A673 (cell line): Measurements from ENCODE around the gene COG7. TPM values are rescaled to one million over a fixed set of nuclear protein-coding genes. Genes with fewer than 3 reads are reported as not detected.

Source experiments
- BruUV-seq: library from RNA; stranded (reverse); fragments of 400-500 nt; replicated peaks from 2 replicates; lab custom pipeline; 2021; lab: Mats Ljungman, UMichigan
- CTCF ChIA-PET: fragments of 300-600 bp; sonication (Branson Sonifier 250); formaldehyde crosslinking; loops from one replicate; lab custom pipeline; 2022; ENCODE audit warnings: antibody characterized with exemption; lab: Charles Lee
- POLR2A ChIA-PET: fragments of 300-600 bp; sonication (Branson Sonifier 250); formaldehyde crosslinking; loops from one replicate; lab custom pipeline; 2022; ENCODE audit warnings: antibody characterized with exemption; ENCODE audit not compliant: low non-redundant PET; lab: Charles Lee
- DNase-seq: peaks from one replicate; pipeline ENCODE4 v3.0.0-alpha.2; 2015; ENCODE audit warnings: low spot score
- H3K27ac ChIP-seq: fragments of 200-600 bp; sonication (generic); 2 replicates; pipeline ENCODE4 v1.5.1; 2016; ENCODE audit warnings: mixed run types, low read depth, mild to moderate bottlenecking, mixed read lengths, antibody characterized with exemption, low read length; ENCODE audit not compliant: poor library complexity, severe bottlenecking
- H3K27me3 ChIP-seq: fragments of 200-600 bp; sonication (generic); replicated peaks from 2 replicates; pipeline ENCODE4 v1.6.1; 2017; ENCODE audit warnings: mixed run types, low read depth, mild to moderate bottlenecking, mixed read lengths, antibody characterized with exemption, low read length; ENCODE audit not compliant: insufficient read depth, poor library complexity
- H3K36me3 ChIP-seq: fragments of 200-600 bp; sonication (generic); 2 replicates; pipeline ENCODE4 v1.6.1; 2016; ENCODE audit warnings: mixed run types, mild to moderate bottlenecking, mixed read lengths, antibody characterized with exemption, low read length; ENCODE audit not compliant: insufficient read depth, poor library complexity, severe bottlenecking
- H3K4me1 ChIP-seq: fragments of 200-600 bp; sonication (generic); 2 replicates; pipeline ENCODE4 v1.6.1; 2017; ENCODE audit warnings: mixed run types, mild to moderate bottlenecking, mixed read lengths, antibody characterized with exemption, low read length; ENCODE audit not compliant: insufficient read depth, poor library complexity, severe bottlenecking
- H3K4me3 ChIP-seq: fragments of 200-600 bp; sonication (generic); 2 replicates; pipeline ENCODE4 v1.5.1; 2016; ENCODE audit warnings: low read depth, mixed run types, mild to moderate bottlenecking, mixed read lengths, low read length; ENCODE audit not compliant: poor library complexity, severe bottlenecking
- H3K9me3 ChIP-seq: fragments of 200-600 bp; sonication (generic); 2 replicates; pipeline ENCODE4 v1.6.1; 2016; ENCODE audit warnings: mixed run types, low read depth, mild to moderate bottlenecking, mixed read lengths, antibody characterized with exemption, low read length; ENCODE audit not compliant: poor library complexity, severe bottlenecking
- EZH2 ChIP-seq: fragments of 200-600 bp; sonication (generic); IDR thresholded peaks from 2 replicates; pipeline ENCODE4 v1.6.1; 2017; ENCODE audit warnings: borderline replicate concordance, low read depth, mild to moderate bottlenecking, mixed read lengths, antibody characterized with exemption, low read length; ENCODE audit not compliant: poor library complexity, severe bottlenecking
- intact Hi-C: fragments of 100-400 bp; cut with micrococcal nuclease; formaldehyde crosslinking; loops from one replicate; pipeline ENCODE4 v1.10.0; 2022; ENCODE audit not compliant: unreplicated experiment
- total RNA-seq: library from RNA; stranded (reverse); gene quantifications from 2 replicates; pipeline ENCODE4 v1.2.3, GENCODE V29; 2021
- TF ChIP-seq, protein P1 (sequence below): fragments of 300-800, 200-600 bp; sonication (generic); conservative IDR thresholded peaks from 2 replicates; pipeline ENCODE4 v1.5.1; 2017; ENCODE audit warnings: low read depth, mild to moderate bottlenecking, antibody characterized with exemption, low read length, moderate library complexity, mixed read lengths

Gene COG7
- total RNA-seq, 1 experiment from 2014 or later, result 33.8 TPM

DNA sequence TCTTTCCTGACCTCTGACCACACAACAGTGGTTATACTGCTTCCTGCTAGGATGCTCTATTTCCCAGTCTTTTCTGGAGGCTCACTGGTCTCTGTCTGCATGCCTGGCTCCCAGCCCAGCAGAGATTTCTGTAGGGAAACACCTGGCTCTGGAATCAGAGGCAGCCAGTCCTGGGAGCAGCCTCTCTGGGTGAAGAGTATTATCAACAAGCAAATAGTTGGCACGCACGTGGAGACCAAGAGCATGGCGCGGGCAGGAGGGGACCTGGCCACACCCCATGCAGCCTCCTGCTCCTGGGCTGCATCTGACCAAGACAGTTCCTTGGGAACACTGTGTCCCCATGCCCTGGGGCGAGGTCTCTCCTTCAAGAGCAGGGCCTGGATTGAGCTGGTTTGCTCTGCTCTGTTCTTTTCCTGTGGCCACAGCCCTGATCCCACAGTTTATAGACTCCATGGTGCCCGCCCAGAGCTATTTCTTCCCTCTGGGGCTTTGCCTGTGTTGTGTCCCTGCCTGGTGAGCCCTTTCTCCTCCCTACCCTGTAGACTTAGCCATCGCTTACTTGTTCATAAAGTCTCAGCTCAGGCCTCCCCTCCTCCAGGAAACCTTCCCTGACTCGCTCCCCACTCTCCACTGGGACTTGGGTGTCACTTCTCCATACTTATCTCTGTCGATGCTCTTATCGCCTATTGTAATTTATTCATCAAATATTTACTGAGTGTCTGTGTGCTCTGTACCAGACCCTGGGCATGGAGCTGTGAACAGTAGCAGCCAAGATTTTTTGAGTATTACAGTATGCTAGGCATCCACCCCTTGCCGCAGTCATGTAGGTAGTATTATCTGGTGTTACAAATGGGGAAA lies 90.3 kb downstream of the COG7 start:
- Histone ChIP-seq H3K27ac (no peak overlapping the region), H3K27me3 (no peaks in the 10 kb centered on the region), H3K4me3 (no peak overlapping the region), H3K36me3 (no peaks in the 10 kb centered on the region), H3K4me1 (no peaks in the 10 kb centered on the region), H3K9me3 (no peaks in the 10 kb centered on the region)
- CTCF ChIA-PET, result no interaction called here
- intact Hi-C loops, result no loop called here
- TF ChIP-seq, protein P1, sequence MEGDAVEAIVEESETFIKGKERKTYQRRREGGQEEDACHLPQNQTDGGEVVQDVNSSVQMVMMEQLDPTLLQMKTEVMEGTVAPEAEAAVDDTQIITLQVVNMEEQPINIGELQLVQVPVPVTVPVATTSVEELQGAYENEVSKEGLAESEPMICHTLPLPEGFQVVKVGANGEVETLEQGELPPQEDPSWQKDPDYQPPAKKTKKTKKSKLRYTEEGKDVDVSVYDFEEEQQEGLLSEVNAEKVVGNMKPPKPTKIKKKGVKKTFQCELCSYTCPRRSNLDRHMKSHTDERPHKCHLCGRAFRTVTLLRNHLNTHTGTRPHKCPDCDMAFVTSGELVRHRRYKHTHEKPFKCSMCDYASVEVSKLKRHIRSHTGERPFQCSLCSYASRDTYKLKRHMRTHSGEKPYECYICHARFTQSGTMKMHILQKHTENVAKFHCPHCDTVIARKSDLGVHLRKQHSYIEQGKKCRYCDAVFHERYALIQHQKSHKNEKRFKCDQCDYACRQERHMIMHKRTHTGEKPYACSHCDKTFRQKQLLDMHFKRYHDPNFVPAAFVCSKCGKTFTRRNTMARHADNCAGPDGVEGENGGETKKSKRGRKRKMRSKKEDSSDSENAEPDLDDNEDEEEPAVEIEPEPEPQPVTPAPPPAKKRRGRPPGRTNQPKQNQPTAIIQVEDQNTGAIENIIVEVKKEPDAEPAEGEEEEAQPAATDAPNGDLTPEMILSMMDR, result no peak
- TF ChIP-seq EZH2, result no peak
- no TSS peak for BruUV-seq
- no peak for DNase-seq
- POLR2A ChIA-PET, result interaction anchor here (0.6 kb wide), 2 partner anchors 7 to 10 kb away, joined by 4 read pairs; no protein-coding TSS in a partner anchor

DNA sequence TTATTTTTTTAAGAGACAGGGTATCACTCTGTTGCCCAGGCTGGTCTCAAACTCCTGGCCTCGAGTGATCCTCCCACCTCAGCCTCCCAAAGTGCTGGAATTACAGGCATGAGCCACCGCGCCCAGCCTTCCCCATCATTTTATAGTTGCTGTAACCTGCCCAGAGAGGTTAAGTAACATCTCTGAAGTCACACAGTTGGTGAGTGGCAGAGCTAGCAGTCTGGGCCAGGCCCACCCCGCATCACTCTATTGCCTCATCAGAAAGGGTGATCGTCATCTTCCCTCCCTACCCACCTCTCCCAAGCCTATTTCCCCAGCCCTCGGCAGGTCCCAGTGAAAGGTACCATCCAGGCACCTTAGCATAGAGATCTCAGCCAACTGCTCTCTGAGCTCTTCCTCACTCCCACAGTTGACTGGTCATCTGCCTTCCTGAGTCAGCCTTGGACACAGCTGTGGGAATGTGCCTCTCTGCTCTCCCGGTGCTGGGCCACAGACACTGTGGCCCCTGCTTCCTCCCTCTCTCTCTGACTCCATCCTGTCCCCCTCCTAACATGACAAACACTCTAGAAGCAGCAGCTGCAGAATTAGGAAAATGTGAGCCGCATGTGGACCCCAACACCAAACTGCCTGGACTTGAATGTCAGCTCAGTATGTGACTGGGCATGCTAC lies 93.8 kb downstream of the COG7 start:
- intact Hi-C loops, result no loop called here
- TF ChIP-seq, protein P1, result no peak
- no peak for TF ChIP-seq EZH2
- ChIA-PET CTCF (no interaction called here), POLR2A (interaction anchor here (0.6 kb wide), 1 partner anchor 605 kb away, joined by 3 read pairs; no protein-coding TSS in a partner anchor)
- Histone ChIP-seq H3K27me3 (no peaks in the 10 kb centered on the region), H3K36me3 (no peaks in the 10 kb centered on the region), H3K4me1 (no peaks in the 10 kb centered on the region), H3K4me3 (no peak overlapping the region), H3K27ac (no peak overlapping the region), H3K9me3 (no peaks in the 10 kb centered on the region)
- DNase-seq, result no peak
- no TSS peak for BruUV-seq

DNA sequence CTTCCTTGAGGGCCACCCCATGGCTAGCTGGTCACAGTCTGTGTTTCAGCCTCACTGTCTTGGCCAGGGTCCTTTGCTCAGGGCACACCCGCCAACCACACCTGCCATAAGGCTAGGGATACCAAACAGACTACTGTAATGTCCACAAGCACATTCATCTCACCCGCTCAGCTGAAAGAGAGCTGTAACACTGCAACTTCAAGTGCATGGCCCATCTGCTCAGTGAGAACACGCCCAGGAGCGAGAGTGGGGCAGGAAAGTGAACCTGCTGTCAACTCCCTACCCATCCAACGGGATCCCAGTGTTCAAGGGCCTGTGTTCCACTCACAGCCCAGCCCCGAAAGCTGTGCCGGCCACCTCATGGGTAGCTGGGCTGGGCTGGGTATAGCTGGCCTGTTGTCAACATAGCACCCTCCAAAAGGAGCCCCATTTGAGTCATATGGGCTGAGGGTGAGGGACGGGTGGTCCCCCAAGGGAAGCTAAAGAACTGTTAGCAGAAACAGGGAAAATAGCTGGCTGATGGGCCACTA lies 95.2 kb downstream of the COG7 start:
- no peak for DNase-seq
- ChIA-PET POLR2A (no interaction called here), CTCF (no interaction called here)
- H3K4me3 ChIP-seq, result no peak overlapping the region
- no peaks in the 10 kb centered on the region for H3K4me1 ChIP-seq
- no TSS peak for BruUV-seq
- TF ChIP-seq EZH2, result no peak
- TF ChIP-seq, protein P1, result no peak
- H3K36me3 ChIP-seq, result no peaks in the 10 kb centered on the region
- no peaks in the 10 kb centered on the region for H3K27me3 ChIP-seq
- H3K27ac ChIP-seq, result no peak overlapping the region
- intact Hi-C loops, result no loop called here
- H3K9me3 ChIP-seq, result no peaks in the 10 kb centered on the region
